B cell (primary cell): ENCODE measurements around the gene LPCAT3. TPM values are rescaled to one million over a fixed set of nuclear protein-coding genes. Genes with fewer than 3 reads are reported as not detected.

Experiments used
- ATAC-seq: fragments of 200-7000 bp; cut with Tn5 transposase; one replicate; pipeline ENCODE4 v1.10.0; 2021; ENCODE audit warnings: low read depth, mild to moderate bottlenecking, moderate number of reproducible peaks, moderate library complexity
- CTCF ChIA-PET: fragments of 350-600 bp; sonication (Branson Sonifier 250); formaldehyde crosslinking; loops from one replicate; lab custom pipeline; 2021; ENCODE audit warnings: antibody characterized with exemption, inconsistent platforms; lab: Charles Lee
- POLR2A ChIA-PET: fragments of 350-600 bp; sonication (Branson Sonifier 250); formaldehyde crosslinking; loops from one replicate; lab custom pipeline; 2021; ENCODE audit warnings: antibody characterized with exemption; lab: Charles Lee
- DNase-seq: peaks from one replicate; pipeline ENCODE4 v3.0.0; 2013
- H2AFZ ChIP-seq: 2 replicates; pipeline ENCODE4 v1.6.1; 2012; ENCODE audit warnings: mild to moderate bottlenecking, low read depth, low read length; ENCODE audit not compliant: insufficient read depth, poor library complexity, severe bottlenecking
- H3K27ac ChIP-seq, 2 donors: 1 replicate in 1 of 2; 2 replicates in 1 of 2; pipeline ENCODE4 v1.5.1; 2012 to 2013; ENCODE audit warnings: low read length in 2 of 2, mild to moderate bottlenecking in 2 of 2, moderate library complexity in 1 of 2
- H3K27me3 ChIP-seq, 4 experiments: fragments of 200-600 bp in 1 of 4; sonication (generic) in 1 of 4; replicated peaks in 1 of 4; 1 replicate in 2 of 4; 2 replicates in 2 of 4; pipeline versions ENCODE4 v1.6.1 to v1.7.0; 2013 to 2016; ENCODE audit warnings: low read length in 3 of 4, mild to moderate bottlenecking in 2 of 4, mixed read lengths in 1 of 4, moderate library complexity in 1 of 4; ENCODE audit not compliant: insufficient read depth in 4 of 4, control insufficient read depth in 3 of 4; ENCODE audit errors: control extremely low read depth in 1 of 4
- H3K36me3 ChIP-seq, 2 experiments: replicated peaks in 1 of 2; 1 replicate in 1 of 2; 2 replicates in 1 of 2; pipeline versions ENCODE4 v1.6.1 to v1.7.1; 2013; ENCODE audit warnings: low read length in 1 of 2; ENCODE audit not compliant: insufficient read depth in 2 of 2, control insufficient read depth in 1 of 2; ENCODE audit errors: control extremely low read depth in 1 of 2, extremely low read depth in 1 of 2
- H3K4me1 ChIP-seq, 2 donors: fragments of 200-600 bp in 1 of 2; sonication (generic) in 1 of 2; 1 replicate in 1 of 2; 2 replicates in 1 of 2; pipeline versions ENCODE4 v1.5.1 to v1.6.1; 2013 to 2017; ENCODE audit warnings: low read length in 2 of 2; ENCODE audit not compliant: control insufficient read depth in 2 of 2, insufficient read depth in 2 of 2
- H3K4me2 ChIP-seq: replicated peaks from 2 replicates; pipeline ENCODE3; 2012; ENCODE audit warnings: mild to moderate bottlenecking, low read depth, low read length; ENCODE audit not compliant: poor library complexity, severe bottlenecking
- H3K4me3 ChIP-seq, 5 experiments: fragments of 200-600 bp in 1 of 5; sonication (generic) in 1 of 5; 1 replicate in 3 of 5; 2 replicates in 2 of 5; pipeline versions ENCODE4 v1.5.1 to v1.7.0; 2011 to 2016; ENCODE audit warnings: low read length in 4 of 5, mild to moderate bottlenecking in 4 of 5, low read depth in 2 of 5, control low read depth in 1 of 5, moderate library complexity in 1 of 5; ENCODE audit not compliant: insufficient read depth in 1 of 5; ENCODE audit errors: control extremely low read depth in 1 of 5, extremely low read depth in 1 of 5
- H3K79me2 ChIP-seq: fragments of 200-600 bp; sonication (generic); one replicate; pipeline ENCODE4 v1.6.0; 2016; ENCODE audit warnings: low read length; ENCODE audit not compliant: control insufficient read depth, insufficient read depth
- H3K9ac ChIP-seq: fragments of 200-600 bp; sonication (generic); 2 replicates; pipeline ENCODE4 v1.6.1; 2017; ENCODE audit warnings: mild to moderate bottlenecking, low read length, moderate library complexity
- H3K9me3 ChIP-seq, 3 donors: one replicate each; pipeline versions ENCODE4 v1.6.1 to v1.7.1; 2013; ENCODE audit warnings: low read length in 2 of 3; ENCODE audit not compliant: control insufficient read depth in 2 of 3, insufficient read depth in 1 of 3; ENCODE audit errors: control extremely low read depth in 1 of 3
- H4K20me1 ChIP-seq: 2 replicates; pipeline ENCODE4 v1.6.0; 2012; ENCODE audit warnings: mild to moderate bottlenecking, low read length; ENCODE audit not compliant: insufficient read depth, control insufficient read depth, poor library complexity, severe bottlenecking
- H3K27ac Mint-ChIP-seq: one replicate; pipeline ENCODE4 v1.8.0; 2021; ENCODE audit warnings: mixed read lengths
- H3K27me3 Mint-ChIP-seq: one replicate; pipeline ENCODE4 v1.8.0; 2021; ENCODE audit warnings: mixed read lengths
- H3K4me1 Mint-ChIP-seq: one replicate; pipeline ENCODE4 v1.8.0; 2021; ENCODE audit warnings: mixed read lengths
- H3K4me3 Mint-ChIP-seq: one replicate; pipeline ENCODE4 v1.8.0; 2021; ENCODE audit warnings: mixed read lengths
- H3K9me3 Mint-ChIP-seq: one replicate; pipeline ENCODE4 v1.8.0; 2022; ENCODE audit warnings: mixed read lengths; ENCODE audit not compliant: insufficient read depth
- EZH2 ChIP-seq: IDR thresholded peaks from 2 replicates; pipeline ENCODE4 v1.6.1; 2012; ENCODE audit warnings: borderline replicate concordance, low read depth, mild to moderate bottlenecking, moderate library complexity, low read length; ENCODE audit not compliant: insufficient read depth, poor library complexity, severe bottlenecking
- WGBS: methylation state at CpG from one replicate; pipeline ENCODE4 v1.1.5; 2013; ENCODE audit warnings: missing lambda C conversion rate; ENCODE audit not compliant: insufficient coverage; 5-methylcytosine and 5-hydroxymethylcytosine counted together
- intact Hi-C: fragments of 100-400 bp; cut with micrococcal nuclease; formaldehyde crosslinking; loops from one replicate; pipeline ENCODE4 v1.10.0; 2022
- polyA plus RNA-seq: library from polyadenylated mRNA; depleted of rRNA; stranded (reverse); fragments of >200 nt; gene quantifications from 2 replicates; pipeline ENCODE4 v1.2.3, GENCODE V29; 2012
- total RNA-seq, 2 donors: library from RNA; stranded (reverse); fragments of 120-200 nt in 1 of 2; gene quantifications; 1 replicate in 1 of 2; 2 replicates in 1 of 2; pipeline versions ENCODE4 v1.2.3 to v1.2.4, GENCODE V29; 2013 to 2022
- TF ChIP-seq, protein P1 (sequence below): fragments of 200-600 bp; IDR thresholded peaks from one replicate; pipeline ENCODE4 v1.8.0; 2022; ENCODE audit warnings: antibody characterized with exemption, mild to moderate bottlenecking

The LPCAT3 gene
- total and polyA plus RNA-seq, 2 donors (not counting 1 experiment from before 2014, with no cell fraction given) = 17.6 to 26.2 TPM

DNA sequence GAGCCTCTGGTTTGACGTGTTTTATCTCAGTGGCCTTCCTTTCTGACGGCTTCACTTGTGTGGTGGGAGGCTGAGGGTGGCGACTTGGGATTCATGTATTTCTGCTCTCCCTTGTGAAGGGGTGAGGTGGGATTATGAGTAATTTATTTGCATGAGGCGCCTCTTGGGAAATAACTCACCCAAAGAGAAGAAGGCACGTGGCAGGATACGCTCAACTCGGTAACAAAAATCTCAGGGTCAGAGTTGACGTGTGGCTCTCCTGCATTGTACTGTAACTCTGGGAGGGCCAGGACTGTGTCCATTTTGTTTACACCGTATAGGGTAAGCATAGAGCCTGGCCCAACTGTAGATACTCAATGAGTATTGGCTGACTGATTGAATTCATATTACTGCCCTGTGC is 27.6 kb upstream of the LPCAT3 start:
- no peaks in the 10 kb centered on the region for H3K27me3 ChIP-seq
- H3K27me3 Mint-ChIP-seq = peaks cover 6% of the 10 kb centered on the region
- no peaks in the 10 kb centered on the region for H3K9me3 ChIP-seq
- no peaks in the 10 kb centered on the region for H3K79me2 ChIP-seq
- H2AFZ ChIP-seq = no peak overlapping the region
- TF ChIP-seq, protein P1, sequence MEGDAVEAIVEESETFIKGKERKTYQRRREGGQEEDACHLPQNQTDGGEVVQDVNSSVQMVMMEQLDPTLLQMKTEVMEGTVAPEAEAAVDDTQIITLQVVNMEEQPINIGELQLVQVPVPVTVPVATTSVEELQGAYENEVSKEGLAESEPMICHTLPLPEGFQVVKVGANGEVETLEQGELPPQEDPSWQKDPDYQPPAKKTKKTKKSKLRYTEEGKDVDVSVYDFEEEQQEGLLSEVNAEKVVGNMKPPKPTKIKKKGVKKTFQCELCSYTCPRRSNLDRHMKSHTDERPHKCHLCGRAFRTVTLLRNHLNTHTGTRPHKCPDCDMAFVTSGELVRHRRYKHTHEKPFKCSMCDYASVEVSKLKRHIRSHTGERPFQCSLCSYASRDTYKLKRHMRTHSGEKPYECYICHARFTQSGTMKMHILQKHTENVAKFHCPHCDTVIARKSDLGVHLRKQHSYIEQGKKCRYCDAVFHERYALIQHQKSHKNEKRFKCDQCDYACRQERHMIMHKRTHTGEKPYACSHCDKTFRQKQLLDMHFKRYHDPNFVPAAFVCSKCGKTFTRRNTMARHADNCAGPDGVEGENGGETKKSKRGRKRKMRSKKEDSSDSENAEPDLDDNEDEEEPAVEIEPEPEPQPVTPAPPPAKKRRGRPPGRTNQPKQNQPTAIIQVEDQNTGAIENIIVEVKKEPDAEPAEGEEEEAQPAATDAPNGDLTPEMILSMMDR = no peak
- no peak for TF ChIP-seq EZH2
- no peaks in the 10 kb centered on the region for H3K4me1 ChIP-seq
- no peak overlapping the region for H3K4me3 Mint-ChIP-seq
- H3K27ac ChIP-seq = no peak overlapping the region
- H3K4me1 Mint-ChIP-seq = peaks cover 6% of the 10 kb centered on the region
- WGBS = 64% methylated on average over 7 of the region's 9 CpGs
- DNase-seq (no peak), ATAC-seq (no peak)
- H3K4me2 ChIP-seq = no peak overlapping the region
- no peak overlapping the region for H3K4me3 ChIP-seq
- POLR2A ChIA-PET = no interaction called here
- no peak overlapping the region for H3K9ac ChIP-seq
- no peak overlapping the region for H3K27ac Mint-ChIP-seq
- H3K9me3 Mint-ChIP-seq = no peaks in the 10 kb centered on the region
- no peaks in the 10 kb centered on the region for H3K36me3 ChIP-seq
- CTCF ChIA-PET = no interaction called here
- H4K20me1 ChIP-seq = no peaks in the 10 kb centered on the region
- intact Hi-C loops = no loop called here

- H4K20me1 ChIP-seq = no peaks in the 10 kb centered on the region
- H3K79me2 ChIP-seq = no peaks in the 10 kb centered on the region
- no peaks in the 10 kb centered on the region for H3K9me3 Mint-ChIP-seq
- no peak overlapping the region for H3K27ac Mint-ChIP-seq
- no peak overlapping the region for H2AFZ ChIP-seq
- H3K4me1 Mint-ChIP-seq = peaks cover 6% of the 10 kb centered on the region
- H3K27me3 ChIP-seq = no peaks in the 10 kb centered on the region
- no peak for ATAC-seq
- no peak overlapping the region for H3K9ac ChIP-seq
- H3K9me3 ChIP-seq = no peaks in the 10 kb centered on the region
- CTCF ChIA-PET = no interaction called here
- H3K4me2 ChIP-seq = no peak overlapping the region
- H3K36me3 ChIP-seq = no peaks in the 10 kb centered on the region
- intact Hi-C loops = loop anchor here (1.0 kb wide), 1 partner anchor 119 kb away; no protein-coding TSS in a partner anchor
- H3K4me3 ChIP-seq = no peak overlapping the region
- H3K4me1 ChIP-seq = no peaks in the 10 kb centered on the region
- no peaks in the 10 kb centered on the region for H3K27me3 Mint-ChIP-seq
- TF ChIP-seq, protein P1 = peak; percentile 26
- TF ChIP-seq EZH2 = no peak
- no peak overlapping the region for H3K4me3 Mint-ChIP-seq
- 50% methylated on average over 1 of the region's 6 CpGs for WGBS
- POLR2A ChIA-PET = no interaction called here
- DNase-seq = peak; percentile 20
- H3K27ac ChIP-seq = no peak overlapping the region
Measured at GRCh38 chr12:7042842-7043241, 24.6 kb upstream of the LPCAT3 start.
